HepG2 (cell line): ENCODE measurements around the gene SSC5D.

Experiments used
- ATF1 ChIP-seq: IDR thresholded peaks from 2 replicates; pipeline ENCODE4 v1.6.1; 2016; ENCODE audit warnings: mild to moderate bottlenecking, control low read depth
- BCL6 ChIP-seq: IDR thresholded peaks from 2 replicates; pipeline ENCODE4 v1.6.1; 2016; ENCODE audit warnings: missing genetic modification reagents, missing compliant biosample characterization
- CTCF ChIP-seq: sonication (generic); formaldehyde crosslinking; IDR thresholded peaks from 2 replicates; pipeline ENCODE4 v1.5.0; 2020; ENCODE audit warnings: mild to moderate bottlenecking, missing genetic modification reagents, moderate library complexity
- EZH2 ChIP-seq: conservative IDR thresholded peaks from 2 replicates; pipeline ENCODE4 v1.6.1; 2012; ENCODE audit warnings: mild to moderate bottlenecking, low read depth, low read length, moderate library complexity
- NFE2L2 ChIP-seq: fragments of 150-350 bp; IDR thresholded peaks from 2 replicates; pipeline ENCODE4 v1.6.1; 2014; ENCODE audit warnings: low read length
- NR2F1 ChIP-seq, 2 experiments: fragments of 450-650 bp in 1 of 2; formaldehyde crosslinking in 1 of 2; IDR thresholded peaks; 2 replicates each; pipeline versions ENCODE4 v1.5.0 to v1.6.1; 2016 to 2020; ENCODE audit warnings: mild to moderate bottlenecking in 1 of 2, missing compliant biosample characterization in 1 of 2, missing genetic modification reagents in 1 of 2, moderate library complexity in 1 of 2
- PCBP2 ChIP-seq: fragments of 200-400 bp; formaldehyde crosslinking; optimal IDR thresholded peaks from 2 replicates; pipeline ENCODE3; 2018; ENCODE audit warnings: low read length, low read depth; ENCODE audit not compliant: poor library complexity, severe bottlenecking
- POLR2AphosphoS5 ChIP-seq: IDR thresholded peaks from 2 replicates; pipeline ENCODE4 v1.6.1; 2012; ENCODE audit warnings: low read depth, low read length
- TCF12 ChIP-seq, 2 experiments: fragments of 450-650 bp in 1 of 2; sonication (generic) in 1 of 2; formaldehyde crosslinking in 1 of 2; IDR thresholded peaks; 2 replicates each; pipeline versions ENCODE4 v1.6.1 to v1.8.0; 2017 to 2022; ENCODE audit warnings: antibody characterized with exemption in 1 of 2, mild to moderate bottlenecking in 1 of 2, missing genetic modification reagents in 1 of 2, moderate library complexity in 1 of 2
- ZBTB7A ChIP-seq: sonication (generic); formaldehyde crosslinking; IDR thresholded peaks from 2 replicates; pipeline ENCODE4 v1.8.0; 2022; ENCODE audit warnings: mild to moderate bottlenecking, missing genetic modification reagents
- ZNF232 ChIP-seq: sonication (generic); formaldehyde crosslinking; IDR thresholded peaks from 2 replicates; pipeline ENCODE4 v1.4.0; 2020; ENCODE audit warnings: missing genetic modification reagents, borderline replicate concordance
- ZNF430 ChIP-seq: sonication (generic); formaldehyde crosslinking; IDR thresholded peaks from 2 replicates; pipeline ENCODE4 v1.9.0; 2021; ENCODE audit warnings: mild to moderate bottlenecking, missing genetic modification reagents

GRCh38 chr19:55471266-55471665, 17.0 kb upstream of the SSC5D start:
- TF ChIP-seq ZBTB7A (CRISPR knock-in tag) (no peak), PCBP2 (no peak), EZH2 (no peak), NR2F1 (CRISPR knock-in tag; IDR thresholded peaks at IDR 0.05) (no peak), BCL6 (CRISPR knock-in tag) (no peak), POLR2AphosphoS5 (no peak), ZNF232 (CRISPR knock-in tag) (no peak), NFE2L2 (no peak), CTCF (CRISPR knock-in tag) (no peak), TCF12 (IDR thresholded peaks at IDR 0.05) (no peak), TCF12 (CRISPR knock-in tag; IDR thresholded peaks at IDR 0.05) (no peak), ATF1 (no peak), ZNF430 (CRISPR knock-in tag) (no peak)
